ENCODE results near the gene CCNY.
"Not testable (repeated sequence)": the region's sequence is repeated elsewhere in the genome, so short reads cannot be mapped to it uniquely, and the experiment has no call there.

Gene CCNY

GRCh38 chr10:35535136-35535535 lies 198.8 kb downstream of the CCNY start:
- no peak for DNase-seq (ENCODE audit: low read depth in 2 of 2)
- H3K4me3 ChIP-seq (replicated peaks in 1 of 2; ENCODE audit: low read depth in 2 of 2, low read length in 2 of 2) = no peak overlapping the region
- TF ChIP-seq CTCF (IDR thresholded peaks at IDR 0.05; ENCODE audit: low read depth, low read length) = no peak

GRCh38 chr10:35536789-35537188 lies 200.5 kb downstream of the CCNY start:
- no peak overlapping the region for H3K4me3 ChIP-seq (replicated peaks in 1 of 2; ENCODE audit: low read depth in 2 of 2, low read length in 2 of 2)

GRCh38 chr10:35537925-35538324 lies 201.6 kb downstream of the CCNY start:
- H3K4me3 ChIP-seq (replicated peaks in 1 of 2; ENCODE audit: low read depth in 2 of 2, low read length in 2 of 2); DNase-seq (ENCODE audit: low read depth in 2 of 2): not testable (repeated sequence)

More at GRCh38 chr10:35536789-35537188, 200.5 kb downstream of the CCNY start:
- no peak for TF ChIP-seq CTCF (IDR thresholded peaks at IDR 0.05; ENCODE audit: low read depth, low read length)
- no peak for DNase-seq (ENCODE audit: low read depth in 2 of 2)

GRCh38 chr10:35540296-35541164 lies 204.2 kb downstream of the CCNY start:
- no peak for DNase-seq (ENCODE audit: low read depth in 2 of 2)
- no peak for TF ChIP-seq CTCF (IDR thresholded peaks at IDR 0.05; ENCODE audit: low read depth, low read length)
- no peak overlapping the region for H3K4me3 ChIP-seq (replicated peaks in 1 of 2; ENCODE audit: low read depth in 2 of 2, low read length in 2 of 2)

- H3K4me3 ChIP-seq (replicated peaks in 1 of 2; ENCODE audit: low read depth in 2 of 2, low read length in 2 of 2) = no peak overlapping the region
- no peak for TF ChIP-seq CTCF (IDR thresholded peaks at IDR 0.05; ENCODE audit: low read depth, low read length)
- DNase-seq (ENCODE audit: low read depth in 2 of 2) = no peak
These were observed 205.4 kb downstream of the CCNY start for GRCh38 chr10:35541720-35542119.

- no peak for TF ChIP-seq CTCF (IDR thresholded peaks at IDR 0.05; ENCODE audit: low read depth, low read length)
- no peak for DNase-seq (ENCODE audit: low read depth in 2 of 2)
- H3K4me3 ChIP-seq (replicated peaks in 1 of 2; ENCODE audit: low read depth in 2 of 2, low read length in 2 of 2) = no peak overlapping the region
These were observed 206.0 kb downstream of the CCNY start for GRCh38 chr10:35542303-35542702.

- TF ChIP-seq CTCF (IDR thresholded peaks at IDR 0.05; ENCODE audit: low read depth, low read length) = no peak
- H3K4me3 ChIP-seq (replicated peaks in 1 of 2; ENCODE audit: low read depth in 2 of 2, low read length in 2 of 2) = no peak overlapping the region
- no peak for DNase-seq (ENCODE audit: low read depth in 2 of 2)
These were observed 208.9 kb downstream of the CCNY start for GRCh38 chr10:35545079-35545657.
